HG03159 (cell line): ENCODE measurements around the gene PRXL2B.
"Not testable (repeated sequence)": the region's sequence is repeated elsewhere in the genome, so short reads cannot be mapped to it uniquely, and the experiment has no call there.

Experiments used
- ATAC-seq: cut with Tn5 transposase; IDR thresholded peaks from one replicate; pipeline ENCODE4 v1.9.1; 2021; ENCODE audit warnings: mild to moderate bottlenecking, moderate library complexity; ENCODE audit not compliant: unreplicated experiment

PRXL2B gene

DNA sequence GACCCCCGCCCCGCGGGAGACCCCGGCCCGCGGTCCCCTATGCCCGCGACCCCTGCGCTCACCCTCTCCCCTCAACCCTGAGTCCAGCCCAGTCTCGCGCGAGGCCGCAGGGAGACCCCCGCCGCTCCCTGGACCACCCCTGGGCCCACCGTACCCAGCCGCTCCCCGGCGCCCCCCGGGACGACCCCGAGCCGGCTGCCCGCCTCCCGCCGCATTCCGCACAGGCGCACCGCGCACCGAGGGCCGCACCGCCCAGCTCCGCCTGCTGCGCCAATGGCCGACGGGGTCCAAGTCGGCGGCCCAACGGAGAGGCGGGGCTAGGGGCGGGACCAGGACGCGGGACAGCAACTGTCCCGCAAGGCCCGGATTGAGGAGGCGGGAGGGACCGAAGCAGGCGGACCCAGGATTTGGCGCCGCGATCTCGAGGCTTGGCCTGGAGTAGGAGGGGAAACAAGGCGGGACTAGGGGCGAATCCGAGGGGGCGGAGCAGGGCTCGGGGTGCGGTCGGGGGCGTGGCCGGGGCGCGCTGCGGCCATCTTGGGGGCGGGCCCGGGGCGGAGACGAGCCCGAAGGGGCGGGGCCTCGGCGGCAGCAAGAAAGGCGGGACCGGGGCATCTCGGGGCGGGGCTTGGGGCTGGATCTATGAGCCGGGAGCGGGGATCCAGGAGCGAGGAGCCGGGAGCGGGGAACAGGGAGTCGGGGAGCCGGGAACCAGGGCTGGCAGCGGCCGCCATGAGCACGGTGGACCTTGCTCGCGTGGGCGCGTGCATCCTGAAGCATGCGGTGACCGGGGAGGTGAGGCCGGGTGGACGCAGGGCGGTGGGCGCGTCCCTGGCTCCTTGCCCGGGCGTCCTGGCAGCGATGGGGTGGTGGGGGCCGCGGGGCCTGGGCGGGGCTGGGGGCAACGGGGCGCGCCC is at the start of gene PRXL2B:
Gene PRXL2B, plus strand, starts transcription at position 624 of the 917 bp plus-strand sequence. Its CDS starts 109 bp downstream, at position 733.
- peak; percentile 64 for ATAC-seq

DNA sequence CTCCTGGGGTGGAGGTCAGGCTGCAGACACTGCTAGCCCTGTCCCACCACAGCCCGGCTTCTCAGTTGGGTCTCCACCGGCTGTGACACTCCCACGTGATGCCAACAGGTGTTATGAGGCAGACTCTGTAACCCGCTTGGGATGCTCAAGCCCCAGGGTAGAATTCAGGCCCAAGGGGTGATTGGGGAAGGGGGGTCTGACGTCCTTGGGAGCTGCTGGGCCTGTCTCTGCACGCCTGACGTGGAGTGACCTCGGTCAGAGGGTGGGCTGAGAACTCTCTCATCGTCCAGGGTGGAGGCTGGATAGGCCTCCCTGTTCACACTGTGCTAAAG is 48.8 kb upstream of the PRXL2B start:
- no peak for ATAC-seq

- ATAC-seq, result no peak
These were observed 48.2 kb upstream of the PRXL2B start for GRCh38 chr1:2538376-2538775.

GRCh38 chr1:2538872-2539271 is 47.7 kb upstream of the PRXL2B start:
- no peak for ATAC-seq

GRCh38 chr1:2539312-2539907 is 47.2 kb upstream of the PRXL2B start:
- no peak for ATAC-seq

DNA sequence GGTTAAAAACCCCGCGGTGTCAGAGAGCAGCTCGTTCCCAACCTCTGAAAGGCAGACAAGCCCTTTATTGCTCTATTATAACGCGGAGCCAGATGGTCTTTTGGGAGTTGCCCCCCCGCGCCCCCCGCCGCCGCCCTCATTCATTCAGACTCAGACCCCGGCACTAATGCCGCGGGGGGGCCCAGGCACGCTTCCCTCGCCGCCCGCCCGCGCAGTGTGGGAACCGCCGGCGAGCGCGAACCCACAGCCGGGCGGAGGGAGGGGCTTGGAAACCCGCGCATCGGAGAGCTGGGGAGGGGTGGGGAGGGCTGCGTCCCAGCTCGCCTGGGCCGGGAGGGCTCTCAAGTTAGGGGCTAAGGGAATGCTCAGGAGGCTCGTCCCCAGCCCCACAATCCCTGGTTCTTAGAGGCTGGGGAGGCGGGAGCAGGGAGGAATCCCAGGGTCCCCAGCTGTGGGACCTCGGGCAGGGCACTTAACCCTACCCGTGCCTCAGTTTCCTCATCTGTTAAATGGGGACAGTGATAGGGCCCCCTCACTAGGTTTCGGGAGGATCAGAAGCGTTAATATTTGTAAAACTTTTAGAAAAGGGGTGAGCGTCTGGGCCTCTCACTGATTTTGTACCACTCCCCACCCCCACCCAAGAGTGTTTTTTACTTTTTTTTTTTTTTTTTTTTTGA is 45.6 kb upstream of the PRXL2B start:
- no peak for ATAC-seq

DNA sequence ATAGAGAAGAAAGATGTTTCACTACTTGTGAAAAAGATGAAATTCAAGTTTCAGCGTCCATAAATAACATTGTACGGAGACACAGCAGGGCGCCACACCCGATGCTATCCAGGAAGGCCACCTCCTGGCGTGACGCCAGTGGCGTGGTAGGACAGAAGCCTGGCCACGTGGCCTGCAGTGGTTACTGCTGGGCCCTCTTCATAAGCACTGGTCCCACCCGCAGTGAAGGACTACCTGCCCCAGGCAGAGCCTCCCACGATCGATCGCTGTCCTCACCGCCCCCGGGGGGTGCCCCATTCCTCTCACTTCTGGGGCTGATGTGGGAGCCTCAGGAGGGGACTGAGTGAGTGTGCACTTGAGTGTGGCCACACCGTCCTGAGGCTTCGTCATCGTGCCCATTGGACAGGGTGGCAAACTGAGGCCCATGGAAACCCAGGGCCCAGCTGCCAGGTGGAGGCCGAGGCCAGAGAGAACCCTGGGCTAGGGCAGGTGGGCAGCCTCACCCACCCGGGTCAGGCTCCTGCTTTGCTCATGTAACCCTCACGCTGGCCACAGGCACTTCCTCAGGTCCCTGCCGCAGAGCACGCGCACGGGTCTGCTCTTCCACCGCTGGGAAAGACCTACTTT is 44.8 kb upstream of the PRXL2B start:
- ATAC-seq, result no peak

DNA sequence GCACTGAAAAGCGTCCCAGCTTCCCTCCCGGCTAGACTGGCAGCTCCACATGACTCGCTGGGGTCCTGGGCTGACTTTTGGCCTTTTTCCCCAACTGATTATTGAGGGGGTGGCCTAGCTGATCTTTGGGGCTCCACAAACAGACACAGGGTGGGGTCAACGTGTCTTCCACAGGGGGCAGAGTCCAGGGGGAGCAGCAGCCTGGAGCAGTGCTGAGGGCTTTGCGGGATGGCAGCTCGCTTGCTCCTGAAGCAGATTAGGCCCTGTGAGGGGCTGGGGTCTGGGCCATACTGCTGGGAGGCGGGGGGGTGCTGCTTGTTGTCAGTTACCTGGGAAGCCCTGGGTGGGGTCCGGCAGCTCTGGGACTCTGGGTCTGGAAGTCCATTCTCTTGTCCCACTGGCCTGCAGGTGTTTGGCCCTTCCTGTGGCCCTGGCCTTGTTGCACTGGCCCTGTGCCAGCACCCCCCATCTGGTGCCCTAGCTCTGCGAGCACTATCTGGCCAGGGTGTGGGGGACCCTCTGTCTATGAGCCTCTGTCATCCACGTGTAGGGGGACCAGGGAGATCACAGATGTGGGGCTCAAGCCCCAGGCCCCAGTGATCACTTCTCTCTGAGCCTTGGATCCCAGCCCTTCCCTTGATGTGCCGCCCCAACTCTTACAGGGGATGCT is 44.2 kb upstream of the PRXL2B start:
- ATAC-seq, result no peak

DNA sequence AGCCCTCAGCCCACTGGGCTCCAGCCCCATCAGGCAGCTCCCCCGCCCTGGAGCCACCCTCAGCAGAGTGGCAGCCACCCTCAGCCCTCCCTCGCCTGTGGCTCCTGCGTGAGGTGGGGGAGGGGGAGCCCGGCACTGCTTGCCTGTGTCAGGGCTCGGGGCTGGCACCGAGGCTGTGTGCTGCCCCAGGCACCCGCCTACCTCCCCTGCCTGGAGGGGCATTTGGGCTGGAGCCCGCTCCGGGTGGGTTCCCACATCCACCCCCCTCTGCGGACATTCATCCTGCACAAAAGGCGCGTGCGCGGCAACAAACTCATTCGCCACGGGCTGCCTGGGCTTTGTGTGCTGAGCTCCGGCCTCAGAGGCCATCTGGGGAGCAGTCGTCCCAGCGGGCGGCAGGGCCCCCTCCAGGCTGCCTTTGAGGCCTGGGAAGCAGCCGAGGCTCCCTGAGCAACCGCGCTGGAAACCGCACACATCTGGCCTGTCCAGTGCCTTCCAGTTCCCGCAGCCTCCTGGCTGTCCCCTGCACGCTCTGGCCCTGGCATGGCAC is 43.0 kb upstream of the PRXL2B start:
- no peak for ATAC-seq

- ATAC-seq, result no peak
These were observed 42.3 kb upstream of the PRXL2B start for GRCh38 chr1:2544093-2544874.

GRCh38 chr1:2544875-2545640 is 41.5 kb upstream of the PRXL2B start:
- ATAC-seq, result no peak

DNA sequence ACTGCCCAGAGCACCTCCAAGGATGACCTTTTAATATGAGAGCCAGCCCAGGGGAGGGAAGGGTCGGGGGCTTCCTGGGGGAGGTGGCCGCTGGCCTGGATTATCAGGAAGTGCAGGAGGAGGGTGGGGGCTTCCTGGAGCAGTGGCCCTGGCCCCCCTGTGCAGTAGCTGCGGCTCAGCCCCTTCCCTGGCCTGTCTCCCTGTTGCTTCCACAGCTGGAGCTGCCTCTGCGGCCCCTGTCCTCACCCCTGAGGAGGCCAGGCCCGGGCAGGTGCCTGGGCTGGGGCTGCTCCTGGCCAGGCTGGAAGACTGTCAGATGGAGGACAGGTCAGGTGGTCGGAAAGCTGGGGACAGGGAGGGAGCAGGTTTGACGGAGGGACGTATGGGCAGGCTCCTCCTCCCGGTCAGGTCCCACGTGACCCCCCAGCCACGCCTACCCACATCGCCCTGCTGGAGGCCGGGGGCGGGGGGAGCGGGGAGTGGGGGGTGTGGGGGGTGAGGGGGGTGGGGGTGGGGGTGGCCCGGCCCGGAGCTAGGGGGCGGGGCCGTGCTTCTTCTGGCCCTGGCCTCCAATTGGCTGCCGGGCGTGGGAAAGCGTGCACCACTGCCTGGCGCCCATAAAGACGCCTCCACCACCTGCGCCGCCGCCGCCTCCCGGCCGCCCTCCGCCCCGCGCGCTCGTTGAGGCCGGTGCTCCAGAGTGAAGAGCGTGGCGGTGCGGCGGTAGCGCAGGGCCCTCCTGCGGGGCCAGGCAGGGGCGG is 40.6 kb upstream of the PRXL2B start:
- ATAC-seq, result peak; percentile 41

DNA sequence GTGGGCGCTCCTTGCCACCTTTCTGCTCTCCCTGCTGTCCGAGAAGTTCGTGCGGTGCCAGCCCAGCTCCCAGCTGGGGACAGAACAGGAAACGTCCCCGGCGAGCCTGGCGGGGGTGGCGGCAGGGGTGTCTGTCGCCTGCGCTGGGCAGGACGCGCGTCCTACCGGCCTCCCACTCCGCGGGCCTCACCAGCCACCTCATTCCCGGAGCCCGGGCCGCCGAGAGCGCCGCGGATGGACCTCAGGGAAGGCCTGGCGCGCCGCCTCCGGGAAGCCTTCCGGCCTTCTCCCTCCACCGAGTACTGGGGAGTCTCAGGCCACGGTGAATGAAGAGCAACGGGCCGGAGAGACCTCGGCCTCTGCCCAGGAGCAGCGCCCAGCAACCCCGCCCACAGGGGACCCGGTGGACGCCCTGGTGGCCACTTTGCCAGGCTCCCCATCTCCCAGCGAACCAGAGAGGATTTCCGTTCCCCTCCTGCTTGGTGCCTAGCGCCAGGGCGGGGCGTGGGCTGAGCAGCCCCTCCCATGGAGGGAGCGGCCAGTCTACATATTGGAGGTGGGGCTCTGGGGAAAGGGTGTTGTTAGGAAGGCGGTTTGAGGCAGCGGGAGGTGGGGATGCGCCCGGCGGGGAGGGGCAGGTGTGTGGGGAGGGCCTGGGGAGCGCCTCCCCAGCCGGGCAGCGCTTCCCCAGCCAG is 39.9 kb upstream of the PRXL2B start:
- peak; percentile 37 for ATAC-seq

GRCh38 chr1:2547210-2548067 is 39.1 kb upstream of the PRXL2B start:
- ATAC-seq, result peak; percentile 1

- ATAC-seq, result no peak
These were observed 38.4 kb upstream of the PRXL2B start for GRCh38 chr1:2548068-2548589.

GRCh38 chr1:2549367-2550029 is 37.1 kb upstream of the PRXL2B start:
- not testable (repeated sequence) for ATAC-seq
